Activated CD8-positive, alpha-beta memory T cell treated with anti-CD3 and anti-CD28 coated beads for 24 hours (primary cell): ENCODE data around the gene FBLIM1.

ENCODE experiments used
- DNase-seq: peaks from one replicate; pipeline ENCODE4 v3.0.0-alpha.2; 2020

The FBLIM1 gene

DNA sequence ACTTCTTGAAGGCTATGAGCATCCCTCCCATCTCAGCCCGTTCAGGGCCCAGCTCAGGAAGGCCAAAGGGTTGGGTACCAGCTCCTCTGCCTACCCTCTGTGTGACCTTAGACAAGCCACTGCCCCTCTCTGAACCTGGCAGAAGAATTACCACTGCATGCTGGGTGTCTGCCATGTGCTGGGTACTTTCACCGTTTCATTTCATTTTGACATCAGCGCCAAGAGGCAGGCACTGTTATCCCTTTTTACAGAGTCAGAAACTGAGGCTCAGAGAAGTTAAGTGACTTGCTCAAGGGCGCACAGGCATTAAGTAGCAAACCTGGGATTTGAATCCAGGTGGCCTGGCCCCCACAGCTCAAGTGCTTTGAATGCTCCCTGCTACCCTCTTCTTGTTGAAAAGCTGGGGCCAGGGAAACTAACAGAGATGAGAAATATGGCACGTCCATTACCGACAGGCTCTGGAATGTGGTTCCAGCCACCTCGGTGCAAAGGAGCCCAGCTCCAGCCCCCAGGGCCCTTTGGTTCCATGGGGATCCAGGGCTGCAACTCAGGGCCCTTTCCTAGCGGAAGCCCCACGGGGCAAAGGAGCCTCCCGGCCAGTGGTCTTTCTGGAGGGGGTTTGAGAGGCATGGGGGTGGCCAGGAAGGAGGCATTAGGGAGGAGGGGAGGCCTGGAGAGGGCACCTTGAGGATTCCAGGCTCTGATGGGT lies 9.8 kb upstream of the FBLIM1 start:
- no peak for DNase-seq

DNA sequence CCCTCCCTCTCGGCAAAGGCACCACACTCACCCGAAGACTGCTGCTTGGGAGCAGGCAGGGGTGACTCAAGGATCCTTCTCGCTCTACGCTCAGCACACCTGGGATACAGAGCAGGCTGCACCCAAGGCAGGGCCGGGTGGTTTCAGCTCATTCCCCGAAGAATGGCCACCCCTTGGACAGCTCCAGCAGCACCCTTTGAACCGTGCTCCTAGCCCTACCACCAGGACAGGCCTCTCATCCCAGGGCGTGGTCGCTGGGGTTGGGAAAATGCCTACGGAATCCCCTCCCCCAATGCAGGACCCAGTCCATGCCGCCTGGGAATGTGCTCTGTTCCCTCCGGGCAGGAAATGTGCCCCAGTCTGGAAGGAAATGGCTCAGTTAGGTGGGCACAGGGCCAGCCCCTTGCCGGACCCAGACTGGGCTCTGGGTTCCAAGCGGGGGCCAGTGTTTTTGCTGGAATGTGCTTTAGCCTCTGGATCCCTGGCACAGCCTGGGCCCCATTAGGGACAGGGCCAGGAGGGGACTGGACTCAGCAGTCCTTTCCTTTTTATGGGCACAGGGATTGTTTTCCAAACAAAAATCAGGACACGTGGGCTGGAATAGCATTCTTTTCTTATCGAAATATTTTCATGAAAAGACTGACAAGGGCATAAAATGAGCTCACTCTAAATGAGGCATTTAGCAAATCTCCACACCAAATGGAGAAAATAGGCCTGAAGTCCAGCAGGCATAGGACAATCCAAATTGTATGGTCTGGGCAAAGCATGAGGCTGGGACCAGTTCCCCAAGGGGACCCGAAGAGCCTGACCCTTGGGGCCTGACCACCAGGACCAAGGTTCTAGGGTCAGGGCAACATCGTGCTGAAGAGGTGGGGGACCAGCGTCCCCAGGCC lies 8.9 kb upstream of the FBLIM1 start:
- no peak for DNase-seq

DNA sequence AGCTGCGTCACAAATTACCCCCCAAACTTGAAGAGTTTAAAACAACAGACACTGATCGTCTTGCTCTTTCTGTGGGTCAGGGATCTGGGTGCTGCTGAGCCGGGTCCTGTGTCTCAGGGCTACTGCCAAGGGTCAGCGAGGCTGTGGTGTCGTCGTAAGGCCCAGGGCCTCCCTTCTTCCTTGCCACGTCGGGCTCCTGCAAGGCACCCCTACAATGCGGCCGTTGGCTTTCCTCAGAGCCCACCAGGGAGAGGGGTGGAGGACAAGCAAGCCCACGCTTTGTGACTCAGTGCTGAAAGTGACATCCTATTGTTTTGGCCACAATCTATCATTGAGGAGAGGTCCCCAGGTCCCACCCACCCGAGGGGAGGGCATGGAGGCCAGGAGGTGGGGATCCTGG lies 7.7 kb upstream of the FBLIM1 start:
- DNase-seq: no peak

DNA sequence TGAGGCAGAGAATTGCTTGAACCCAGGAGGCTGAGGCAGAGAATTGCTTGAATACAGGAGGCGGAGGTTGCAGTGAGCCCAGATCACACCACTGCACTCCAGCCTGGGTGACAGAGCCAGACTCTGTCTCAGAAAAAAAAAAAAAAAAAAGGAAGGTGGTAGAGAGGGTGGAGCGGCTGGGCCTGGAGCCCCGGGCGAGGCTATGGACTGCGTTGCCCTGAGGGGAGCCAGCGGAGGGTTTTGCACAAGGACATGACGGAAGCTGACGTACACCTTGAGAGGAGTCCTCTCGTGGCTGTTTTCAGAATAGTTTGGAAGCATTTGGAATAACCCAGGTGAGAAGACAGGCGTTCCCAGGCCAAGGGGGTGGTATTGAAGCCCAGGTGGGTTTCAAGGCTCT lies 6.9 kb upstream of the FBLIM1 start:
- no peak for DNase-seq

DNA sequence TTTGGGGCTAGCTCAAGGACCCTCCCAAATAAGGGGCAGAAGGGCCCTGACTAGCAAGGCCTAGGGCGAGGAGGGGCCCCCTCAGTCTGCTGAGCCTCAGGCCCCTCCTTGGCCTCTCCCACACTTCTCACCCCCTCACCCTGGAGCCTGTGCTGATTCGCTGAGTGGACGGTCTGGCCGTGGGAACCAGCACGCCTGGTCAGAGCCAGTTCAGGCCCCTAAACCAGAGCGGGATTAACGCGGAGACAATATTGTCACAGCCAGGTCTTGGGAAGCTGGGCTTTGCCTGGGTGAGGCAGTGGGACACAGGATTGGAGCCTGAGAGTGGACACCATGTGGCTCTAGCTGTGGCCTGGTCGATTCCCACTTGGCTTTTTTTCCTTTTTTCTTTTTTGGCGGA lies 4.8 kb upstream of the FBLIM1 start:
- no peak for DNase-seq

DNA sequence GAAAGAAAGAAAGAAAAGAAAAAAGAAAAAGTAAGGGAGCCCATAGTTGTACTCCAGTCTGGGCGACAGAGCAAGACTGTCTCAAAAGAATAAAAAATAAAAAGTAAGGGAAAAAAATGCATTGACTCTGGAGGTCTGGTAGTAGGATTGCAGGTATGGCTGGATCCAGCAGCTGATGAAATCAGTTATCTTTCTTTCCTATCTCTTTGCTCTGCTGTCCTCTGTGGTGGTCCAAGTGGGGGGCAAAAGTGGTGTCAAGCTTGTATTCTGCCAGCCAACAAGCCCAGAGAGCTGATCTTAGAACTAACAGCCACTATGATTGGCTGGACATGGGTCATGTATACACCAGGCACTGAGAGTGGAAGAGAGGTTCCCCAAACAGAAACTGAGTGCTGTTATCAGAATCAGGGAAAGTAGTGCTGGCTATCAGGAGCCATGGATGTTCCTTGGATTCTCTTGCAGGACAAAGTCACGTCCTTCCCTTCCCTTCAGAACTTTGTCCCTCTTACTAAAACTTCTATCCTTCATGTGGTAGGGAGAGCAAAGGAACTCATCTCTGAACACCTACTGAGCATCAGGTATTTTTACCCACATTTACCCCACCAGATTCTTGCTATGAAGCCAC lies 3.5 kb upstream of the FBLIM1 start:
- DNase-seq: no peak

DNA sequence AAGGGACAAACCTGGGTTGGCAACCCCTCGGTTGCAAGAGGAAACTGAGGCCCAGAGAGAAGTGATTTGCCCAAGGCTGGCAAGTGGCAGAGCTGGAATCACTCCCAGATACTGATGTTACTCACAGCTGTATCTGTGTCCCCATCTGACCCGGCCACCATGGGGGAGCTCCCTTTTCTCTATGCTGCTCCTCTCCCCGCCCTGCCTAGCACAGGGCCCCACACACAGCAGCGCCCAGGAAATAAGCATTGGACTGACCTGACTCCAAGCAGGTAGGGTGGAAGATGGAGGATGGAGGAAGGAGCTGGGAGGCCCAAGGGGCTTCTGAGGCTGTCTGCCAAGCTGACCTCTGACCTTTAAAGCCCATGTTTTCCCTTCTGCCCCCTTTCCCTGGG lies 3.0 kb upstream of the FBLIM1 start:
- DNase-seq: no peak

DNA sequence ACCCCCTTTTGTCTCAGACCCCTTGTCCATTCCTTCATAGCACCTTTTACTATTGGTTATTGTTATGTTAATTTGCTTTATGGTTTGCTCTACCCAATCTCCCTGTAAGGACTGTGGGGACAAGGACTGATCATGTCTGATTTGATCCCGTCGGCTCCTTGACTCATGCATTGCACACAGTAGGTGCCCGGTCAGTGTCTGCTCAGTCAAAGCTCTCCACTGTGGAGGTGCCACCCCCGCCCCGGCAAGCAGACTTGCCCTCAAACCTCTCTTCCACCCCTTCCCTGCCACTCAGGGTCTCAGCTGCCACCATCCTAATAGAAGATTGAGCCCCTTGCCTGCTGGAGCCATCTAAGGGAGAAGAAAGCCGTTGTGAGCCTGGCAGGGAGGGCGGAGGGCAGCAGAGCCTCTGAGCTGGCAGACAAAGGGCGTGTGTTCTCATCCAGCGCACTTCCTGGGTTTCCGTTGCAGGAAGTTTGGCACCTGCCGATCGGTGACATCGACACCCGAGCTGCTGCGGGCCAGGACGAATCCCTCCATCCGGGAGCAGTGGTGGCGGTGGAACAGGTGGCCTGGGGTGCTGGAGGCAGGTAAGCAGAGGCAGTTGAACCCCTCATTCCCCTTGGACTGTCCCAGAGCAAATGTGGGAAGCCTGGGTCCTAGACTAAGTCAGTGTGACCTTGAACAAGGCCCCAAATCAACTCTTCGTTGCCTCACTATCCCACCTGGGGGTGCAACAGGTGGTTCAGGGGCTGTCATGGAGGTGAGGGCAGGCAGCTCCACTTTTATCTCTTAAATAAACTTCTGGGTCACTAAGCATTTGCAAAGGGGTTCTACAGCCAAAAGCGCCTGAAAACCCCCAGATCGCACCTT lies 2.2 kb upstream of the FBLIM1 start:
- DNase-seq: no peak

DNA sequence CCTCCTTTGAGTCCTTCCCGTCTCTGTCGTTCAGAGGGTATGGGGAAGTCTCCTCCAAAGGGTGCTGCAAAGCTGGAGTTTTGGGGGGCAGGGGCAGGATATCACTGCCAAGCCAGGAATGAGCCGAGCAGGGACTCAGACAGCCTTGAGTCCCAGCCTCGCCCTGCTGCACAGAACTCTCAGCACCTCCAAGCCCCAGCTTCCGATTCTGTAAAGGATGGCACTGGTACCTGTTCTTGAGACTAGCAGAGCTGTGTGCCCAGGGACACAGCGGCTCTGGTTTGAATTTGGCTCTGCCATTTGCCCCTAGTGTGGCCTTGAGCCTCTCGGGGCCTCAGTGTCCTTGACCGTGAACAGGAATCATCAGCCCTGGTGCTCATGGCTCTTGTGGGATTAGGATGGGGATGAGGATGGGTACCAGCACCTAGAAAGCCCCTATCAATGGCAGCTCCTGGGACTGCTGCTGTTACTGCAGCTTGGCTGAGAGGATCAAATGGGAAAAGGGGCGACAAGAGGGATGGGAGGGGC lies 1.5 kb upstream of the FBLIM1 start:
- DNase-seq: no peak

DNA sequence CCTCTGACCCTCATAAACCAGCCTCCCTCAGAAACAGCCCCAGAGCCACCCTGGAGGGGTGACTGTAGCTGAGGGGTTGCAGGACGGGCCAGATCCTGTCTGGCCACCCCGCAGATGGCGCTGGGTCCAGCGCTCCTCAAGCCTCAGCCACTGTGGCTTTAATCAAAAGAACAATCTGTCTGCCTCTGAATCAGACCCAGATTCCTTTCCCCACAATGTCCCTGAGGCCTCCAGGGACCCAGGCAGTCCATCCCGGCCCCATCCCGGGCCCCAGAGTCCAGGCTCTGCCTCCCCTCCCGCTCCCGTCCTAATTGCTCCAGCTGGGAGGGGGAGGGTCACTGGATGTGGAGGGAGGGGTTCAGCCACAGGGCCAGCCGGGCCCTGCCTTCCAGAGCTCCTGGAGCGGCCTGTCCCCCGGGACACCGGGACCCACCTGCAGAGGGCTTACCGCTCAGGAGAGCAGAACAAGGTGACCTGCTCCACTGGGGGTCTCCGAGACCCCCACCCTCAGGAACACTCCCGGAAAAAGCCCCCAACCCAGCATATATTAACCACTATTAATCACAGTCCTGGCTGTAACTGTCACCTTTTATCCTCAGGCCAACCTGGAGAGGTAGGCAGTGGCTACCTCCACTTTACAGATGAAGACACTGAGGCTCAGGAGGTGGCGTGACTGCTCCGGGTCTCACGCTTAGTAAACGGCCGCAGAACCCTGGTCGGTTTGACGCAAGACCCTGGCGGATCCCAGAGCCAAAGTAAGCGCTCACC lies 836 bp upstream of the FBLIM1 start:
- DNase-seq: no peak

DNA sequence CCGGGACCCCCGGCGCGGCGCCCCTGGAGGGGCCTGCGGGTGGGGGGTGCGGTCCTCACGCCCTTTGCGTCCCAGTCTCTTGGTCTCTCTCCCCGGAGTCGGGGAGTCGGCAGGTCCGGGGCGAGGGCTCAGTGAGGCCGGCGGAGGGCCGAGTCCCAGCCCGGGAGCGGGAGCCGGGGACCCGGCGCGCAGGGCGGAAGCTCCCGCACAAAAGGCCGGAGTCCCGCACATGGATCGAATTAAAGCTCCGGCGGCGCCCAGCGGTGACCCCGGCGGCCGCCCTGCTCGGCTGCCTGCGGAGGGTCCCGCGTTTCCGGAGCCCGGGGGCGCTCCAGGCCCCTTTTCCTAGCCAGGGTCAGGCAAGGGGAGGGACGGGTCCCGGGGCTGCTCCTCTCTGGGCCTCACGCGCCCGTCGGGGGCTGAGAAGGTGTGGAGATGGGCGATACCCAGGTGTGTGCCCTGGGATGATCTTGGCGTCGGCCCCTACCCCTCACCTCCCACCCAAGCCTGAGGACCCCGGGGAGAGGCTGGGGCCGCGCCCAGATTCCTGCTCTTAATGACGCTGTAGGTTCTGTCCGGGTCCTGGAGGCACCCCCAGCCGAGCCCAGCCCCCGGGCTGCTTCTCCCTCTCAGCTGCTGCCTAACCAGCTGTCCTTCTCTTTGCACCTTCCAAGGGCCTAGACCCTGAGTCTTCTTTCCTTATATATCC lies 512 bp downstream of the FBLIM1 start:
- DNase-seq: no peak

DNA sequence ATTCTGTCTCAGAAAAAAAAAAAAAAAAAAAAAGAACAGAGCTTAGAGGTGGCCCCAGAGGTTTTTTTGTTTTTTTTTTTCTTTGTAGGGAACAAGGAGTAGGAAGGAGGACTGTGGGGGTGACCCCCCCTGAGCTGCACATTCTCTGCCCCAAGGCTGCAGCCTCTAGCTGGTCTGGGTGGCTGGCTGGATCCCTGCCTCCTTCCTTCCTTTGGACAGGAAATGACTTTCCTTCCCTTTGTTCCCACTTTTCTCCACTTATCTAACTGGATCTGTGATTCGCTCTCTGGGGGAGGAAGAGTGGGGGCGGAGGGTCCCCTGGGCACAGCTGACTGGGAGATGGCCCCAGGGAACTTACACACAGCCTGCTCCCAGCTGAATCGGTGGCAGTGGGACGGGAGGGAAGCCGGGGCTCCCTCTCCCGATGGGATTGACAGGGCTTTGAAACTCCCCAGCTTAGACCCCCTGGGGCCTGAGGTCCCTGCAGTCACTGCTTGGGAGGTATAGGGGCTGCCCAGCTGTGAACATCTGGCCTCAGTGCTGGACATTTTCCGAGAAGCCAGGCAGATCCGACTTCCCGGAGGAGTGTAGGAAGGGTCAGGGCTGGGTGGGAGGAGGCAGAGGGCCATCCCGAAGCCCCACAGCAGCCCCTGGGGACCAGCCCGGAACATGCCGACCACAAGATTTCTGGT lies 2.1 kb downstream of the FBLIM1 start:
- no peak for DNase-seq

DNA sequence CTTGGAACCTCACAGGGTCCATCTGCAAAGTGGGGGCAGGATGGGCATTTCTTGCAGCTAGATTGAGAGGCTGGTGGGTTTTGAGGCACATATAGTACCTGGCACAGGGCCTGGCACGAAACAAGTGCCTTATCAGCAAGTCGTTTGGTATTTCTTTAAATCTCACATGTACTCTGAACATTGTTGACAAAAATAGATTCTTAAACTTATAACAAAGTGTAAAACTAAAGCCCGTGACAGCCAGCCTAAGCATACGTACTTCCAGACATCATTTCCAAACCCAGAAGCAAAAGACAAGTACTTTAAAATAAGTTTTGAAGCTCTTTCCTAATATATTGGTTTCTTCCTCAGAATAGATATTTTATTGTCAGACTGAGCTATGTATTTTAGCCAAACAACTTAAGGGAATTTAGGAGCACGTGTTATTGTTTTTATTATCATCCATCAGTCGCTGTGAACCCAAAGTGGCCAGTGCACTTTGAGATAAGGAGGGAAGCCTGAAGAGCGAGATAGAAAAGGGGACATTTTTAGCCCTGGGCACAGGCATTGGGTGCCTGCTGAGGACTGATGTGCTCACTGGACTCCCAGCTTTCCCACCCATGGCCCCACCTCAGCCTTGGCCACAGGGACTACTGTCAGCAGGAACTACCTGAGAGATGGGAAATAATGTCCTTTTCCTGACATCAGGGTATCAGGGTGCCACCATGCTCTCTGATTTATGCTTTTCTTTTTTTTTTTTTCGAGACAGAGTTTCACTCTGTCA lies 3.0 kb downstream of the FBLIM1 start:
- no peak for DNase-seq

DNA sequence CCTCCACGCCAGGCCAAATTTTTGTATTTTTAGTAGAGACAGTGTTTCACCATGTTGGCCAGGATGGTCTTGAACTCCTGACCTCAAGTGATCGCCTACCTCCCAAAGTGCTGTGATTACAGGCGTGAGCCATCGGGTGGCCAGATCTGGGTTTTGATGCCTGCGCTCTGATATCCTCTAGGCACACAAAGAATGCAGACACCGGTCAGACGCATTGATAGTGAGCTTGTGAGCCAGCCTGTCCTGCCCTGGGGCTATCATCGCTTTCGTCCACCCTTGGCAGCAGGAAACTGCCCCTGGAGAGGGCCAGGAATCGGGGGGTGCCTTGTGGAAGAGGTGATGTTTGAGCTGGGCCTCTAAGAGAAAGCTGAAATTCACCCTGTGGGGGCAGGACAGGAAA lies 4.0 kb downstream of the FBLIM1 start:
- no peak for DNase-seq

DNA sequence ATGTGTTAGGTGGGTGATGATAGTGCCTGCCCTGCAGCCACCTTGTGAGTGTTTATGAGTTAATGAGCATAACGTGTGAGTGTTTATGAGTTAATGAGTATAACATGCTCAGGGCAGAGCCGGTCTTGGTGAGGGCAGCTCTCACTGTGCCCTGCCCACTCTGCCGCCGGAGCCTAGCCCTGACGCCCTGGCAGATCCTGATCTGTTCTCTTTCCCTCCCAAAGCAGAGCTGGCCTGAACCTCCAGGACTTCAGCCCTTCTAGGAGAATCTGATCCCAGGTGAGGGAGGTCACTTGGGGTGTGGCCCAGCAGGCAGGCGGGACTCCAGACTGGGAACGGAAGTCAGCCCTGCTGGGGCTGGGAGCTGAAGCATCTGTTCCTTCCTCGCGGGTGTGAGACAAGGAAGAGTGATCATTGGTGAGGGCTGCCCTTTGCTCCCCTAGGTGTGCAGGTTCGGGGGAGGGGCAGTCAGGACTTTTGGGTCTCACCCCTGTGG lies 5.7 kb downstream of the FBLIM1 start:
- DNase-seq: no peak

DNA sequence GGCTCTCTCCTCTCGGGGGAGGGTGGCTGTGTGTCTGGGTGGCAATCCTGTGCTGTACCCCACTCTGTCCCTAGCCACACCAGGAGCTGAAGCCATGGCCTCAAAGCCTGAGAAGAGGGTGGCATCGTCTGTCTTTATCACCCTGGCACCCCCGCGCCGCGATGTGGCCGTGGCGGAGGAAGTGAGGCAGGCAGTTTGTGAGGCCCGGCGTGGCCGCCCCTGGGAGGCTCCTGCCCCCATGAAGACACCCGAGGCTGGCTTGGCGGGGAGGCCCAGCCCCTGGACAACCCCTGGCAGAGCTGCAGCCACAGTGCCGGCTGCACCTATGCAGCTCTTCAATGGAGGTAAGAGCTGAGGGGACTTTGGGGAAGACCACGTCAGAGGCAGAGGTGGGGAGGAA lies 6.3 kb downstream of the FBLIM1 start:
- DNase-seq: no peak

DNA sequence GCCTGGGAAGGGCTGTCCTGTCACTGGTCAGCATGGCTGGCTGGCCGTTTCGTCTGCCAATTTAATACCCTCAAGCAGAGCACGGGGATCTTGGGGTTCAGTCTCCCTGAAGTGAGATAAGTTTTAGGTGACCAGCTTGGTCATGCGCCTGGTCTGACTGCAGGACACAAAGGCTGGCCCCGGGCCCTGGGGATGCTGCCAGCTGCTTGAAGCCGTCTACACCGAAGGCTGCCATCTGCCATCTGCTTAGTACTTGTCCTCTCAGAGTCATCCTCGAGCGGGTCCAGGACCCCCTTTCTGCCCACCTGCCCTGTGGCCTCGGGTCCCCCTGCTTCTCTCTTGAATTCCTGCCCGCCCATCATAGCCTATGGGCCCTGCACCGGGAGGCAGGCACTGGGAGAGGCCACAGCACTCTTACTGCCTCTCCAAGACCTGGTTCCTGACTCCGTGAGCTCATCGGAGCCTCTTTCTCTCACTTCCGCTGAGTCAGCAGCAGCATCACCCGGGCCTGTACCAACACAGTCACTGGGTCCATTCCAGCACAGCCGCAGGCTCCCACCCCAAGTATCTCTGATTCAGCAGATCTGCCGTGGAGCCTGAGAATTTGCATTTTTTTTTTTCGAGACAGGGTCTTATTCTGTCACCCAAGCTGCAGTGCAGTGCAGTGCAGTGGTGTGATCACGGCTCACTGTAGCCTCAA lies 7.0 kb downstream of the FBLIM1 start:
- DNase-seq: no peak

DNA sequence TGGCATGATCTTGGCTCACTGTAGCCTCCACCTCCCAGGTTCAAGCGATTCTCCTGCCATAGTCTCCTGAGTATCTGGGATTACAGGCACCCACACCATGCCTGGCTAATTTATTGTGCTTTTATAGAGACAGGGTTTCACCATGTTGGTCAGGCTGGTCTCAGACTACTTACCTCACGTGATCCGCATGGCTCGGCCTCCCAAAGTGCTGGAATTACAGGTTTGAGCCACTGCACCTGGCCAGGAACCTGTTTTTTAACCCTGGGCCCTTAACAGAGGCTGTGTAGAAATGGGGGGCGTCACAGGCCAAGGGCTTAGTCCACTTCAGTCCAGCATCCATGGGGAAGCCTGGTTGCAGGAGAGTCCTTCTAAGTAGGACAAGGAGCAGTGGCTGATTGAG lies 9.3 kb downstream of the FBLIM1 start:
- no peak for DNase-seq

DNA sequence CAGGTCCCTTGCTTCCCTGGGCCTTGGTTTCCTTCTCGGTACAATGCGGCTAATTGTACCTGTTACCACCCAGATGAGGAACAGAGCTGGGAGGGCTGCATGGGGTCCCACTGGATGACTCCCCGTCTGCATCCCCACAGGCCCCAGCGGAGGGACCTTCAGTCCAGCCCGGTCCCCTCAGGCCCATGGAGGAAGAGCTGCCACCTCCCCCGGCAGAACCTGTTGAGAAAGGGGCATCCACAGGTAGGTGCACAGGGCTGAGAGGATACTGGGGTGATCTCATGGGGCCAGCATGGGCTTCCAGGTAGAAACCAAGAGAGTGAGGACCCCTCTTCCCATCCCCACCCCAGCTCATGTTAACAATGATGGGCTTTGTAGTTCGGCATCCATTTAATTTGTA lies 9.8 kb downstream of the FBLIM1 start:
- DNase-seq: no peak
